ENCODE data around the gene CD47.

Gene CD47

GRCh38 chr3:108090701-108091497, at the start of gene CD47:
CD47 (minus strand) TSS chr3:108091031; CDS start chr3:108090908, 123 bp downstream.
- DNase-seq (ENCODE audit: low spot score) = peak; percentile 88

DNA sequence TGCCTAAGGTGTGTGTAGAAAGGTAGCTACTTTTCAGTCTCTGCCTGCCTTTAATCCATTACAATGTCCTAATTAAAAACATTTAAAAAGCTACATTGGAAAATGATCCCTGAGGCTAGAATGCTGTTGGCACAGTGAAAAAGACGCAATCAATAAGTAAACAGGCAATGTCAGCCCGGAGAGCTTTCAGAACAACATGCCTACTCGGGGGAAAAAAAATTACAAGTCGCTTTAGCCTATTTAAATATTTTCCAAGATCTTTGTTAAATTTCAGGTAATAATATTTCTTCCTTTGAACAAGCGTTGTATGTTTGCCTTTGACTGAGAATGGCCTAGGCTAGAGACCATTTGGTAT, 46.6 kb upstream of the CD47 start:
- DNase-seq (ENCODE audit: low spot score) = no peak

DNA sequence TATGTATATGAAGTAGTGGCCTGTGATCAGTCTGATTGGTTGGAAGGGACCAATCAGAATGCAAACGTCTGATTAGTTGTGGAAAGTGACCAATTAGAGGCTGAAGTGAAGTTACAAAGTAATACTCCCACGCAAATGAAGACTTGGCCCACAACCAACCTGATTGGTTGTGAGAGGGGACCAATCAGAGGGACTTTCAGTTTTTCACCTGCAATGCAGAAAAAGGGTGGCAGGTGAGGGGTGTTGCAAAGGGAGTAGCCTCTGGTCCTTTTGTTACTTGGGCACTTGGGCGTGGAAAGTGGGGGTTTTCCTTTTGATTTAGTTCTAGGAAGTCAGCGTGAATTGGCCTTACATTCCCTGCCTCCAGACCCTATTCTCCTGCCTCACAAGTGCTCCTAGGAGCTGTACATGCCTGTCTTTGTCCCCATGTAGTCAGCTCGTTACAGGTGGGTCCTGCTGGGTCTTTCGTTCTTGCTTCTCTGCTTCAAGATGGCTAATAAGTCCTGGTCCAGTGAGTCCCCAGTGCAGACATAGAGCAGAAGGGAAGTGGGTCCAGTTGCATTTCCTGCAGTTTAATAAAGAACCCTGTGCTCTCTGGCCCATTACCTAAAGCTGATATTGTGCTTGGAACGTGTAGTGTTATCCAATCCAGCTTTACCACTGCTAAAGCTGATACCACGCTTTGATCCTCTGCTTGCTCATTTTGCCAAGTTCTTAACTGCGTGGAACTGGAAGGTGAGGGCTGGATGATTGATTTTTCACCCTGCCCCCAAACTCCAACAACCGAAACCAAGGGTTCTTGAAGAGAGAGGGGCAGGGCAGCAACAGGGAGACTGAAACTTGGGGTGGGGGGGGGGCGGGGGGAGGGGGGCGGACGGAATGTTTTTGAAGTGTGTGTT, 46.0 kb upstream of the CD47 start:
- no peak for DNase-seq (ENCODE audit: low spot score)

DNA sequence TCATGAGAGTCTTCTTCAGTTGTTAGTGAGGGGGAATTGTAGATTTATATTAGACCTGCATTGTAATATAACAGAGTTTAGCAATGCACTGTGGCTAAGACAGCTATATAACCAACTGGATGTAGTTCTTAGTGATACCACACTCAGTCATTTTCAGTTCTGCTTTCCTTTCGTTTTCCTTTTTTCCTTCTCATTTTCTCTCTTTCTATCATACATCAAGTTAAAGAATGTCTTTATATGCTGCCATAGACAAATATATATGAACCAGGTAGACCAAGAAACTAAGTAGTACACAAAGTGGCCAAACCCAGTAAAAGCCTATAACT, 43.7 kb upstream of the CD47 start:
- DNase-seq (ENCODE audit: low spot score) = no peak

DNA sequence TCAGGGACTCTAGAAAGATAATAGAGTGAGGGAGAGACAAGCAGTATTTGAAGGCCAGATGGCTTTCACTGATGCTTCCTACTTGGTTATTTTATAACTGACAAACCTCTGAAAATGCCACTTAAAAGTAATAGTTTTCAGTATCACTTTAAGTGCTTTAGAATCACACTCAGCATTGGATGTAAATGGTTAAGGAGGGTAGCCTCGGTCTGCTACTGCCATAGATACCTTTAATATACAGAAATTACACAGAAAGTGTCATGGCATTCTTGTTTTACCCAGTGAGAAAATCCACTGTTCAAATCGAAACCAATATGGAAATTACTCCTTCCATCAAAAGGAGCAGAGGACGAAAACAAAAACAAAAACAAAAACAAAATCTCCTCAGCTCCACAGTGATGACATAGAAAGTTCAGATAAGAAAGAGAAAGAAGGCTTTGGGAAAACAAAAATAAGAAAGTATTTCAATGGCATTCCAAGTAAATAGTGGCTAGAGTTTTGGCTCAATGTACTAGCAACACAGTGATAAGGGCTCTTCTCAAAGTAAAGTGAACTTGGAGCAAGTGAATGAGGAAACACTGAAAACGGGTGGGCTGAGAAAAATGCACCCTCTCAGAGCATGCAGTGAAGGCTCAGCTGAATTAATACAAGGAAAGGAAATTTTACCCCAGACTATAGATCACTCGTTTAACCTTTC, 43.2 kb upstream of the CD47 start:
- DNase-seq (ENCODE audit: low spot score) = no peak

DNA sequence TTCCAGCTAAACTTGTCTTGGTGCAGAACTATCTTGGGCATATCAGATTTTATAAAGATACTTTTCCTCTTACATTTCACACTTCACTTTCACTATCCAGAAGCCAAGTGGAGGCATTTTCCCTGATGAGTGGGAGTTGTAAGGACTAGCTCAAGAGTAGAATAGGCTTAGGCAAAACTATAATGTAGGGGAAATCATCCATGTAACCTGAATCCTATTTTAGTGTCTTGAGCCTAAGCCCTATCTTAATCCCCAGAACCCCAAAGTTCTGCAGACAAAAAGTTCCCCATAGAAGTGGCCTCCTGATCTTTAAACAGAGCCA, 42.2 kb upstream of the CD47 start:
- DNase-seq (ENCODE audit: low spot score) = no peak

GRCh38 chr3:108131475-108132134, 40.8 kb upstream of the CD47 start:
- DNase-seq (ENCODE audit: low spot score) = no peak

GRCh38 chr3:108130701-108131474, 40.1 kb upstream of the CD47 start:
- DNase-seq (ENCODE audit: low spot score) = peak; percentile 90

DNA sequence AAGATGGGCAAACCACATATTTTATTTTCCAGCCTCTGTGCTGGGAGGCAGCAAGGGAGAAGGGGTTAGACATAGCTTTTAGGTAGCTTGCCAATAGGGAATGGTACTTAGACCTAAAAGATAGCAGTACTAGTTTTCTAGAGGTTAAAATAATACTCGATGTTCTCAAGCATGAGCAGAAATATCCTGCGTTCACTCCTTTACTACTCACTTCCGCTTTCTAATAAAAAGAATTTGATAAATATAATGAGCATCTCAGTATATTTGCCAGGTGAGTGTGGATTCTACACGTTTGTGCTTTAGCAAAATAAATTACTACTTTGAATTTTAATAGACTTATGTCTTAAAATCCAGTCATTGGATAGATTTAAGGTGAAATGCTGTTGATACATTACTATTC, 39.4 kb upstream of the CD47 start:
- no peak for DNase-seq (ENCODE audit: low spot score)

DNA sequence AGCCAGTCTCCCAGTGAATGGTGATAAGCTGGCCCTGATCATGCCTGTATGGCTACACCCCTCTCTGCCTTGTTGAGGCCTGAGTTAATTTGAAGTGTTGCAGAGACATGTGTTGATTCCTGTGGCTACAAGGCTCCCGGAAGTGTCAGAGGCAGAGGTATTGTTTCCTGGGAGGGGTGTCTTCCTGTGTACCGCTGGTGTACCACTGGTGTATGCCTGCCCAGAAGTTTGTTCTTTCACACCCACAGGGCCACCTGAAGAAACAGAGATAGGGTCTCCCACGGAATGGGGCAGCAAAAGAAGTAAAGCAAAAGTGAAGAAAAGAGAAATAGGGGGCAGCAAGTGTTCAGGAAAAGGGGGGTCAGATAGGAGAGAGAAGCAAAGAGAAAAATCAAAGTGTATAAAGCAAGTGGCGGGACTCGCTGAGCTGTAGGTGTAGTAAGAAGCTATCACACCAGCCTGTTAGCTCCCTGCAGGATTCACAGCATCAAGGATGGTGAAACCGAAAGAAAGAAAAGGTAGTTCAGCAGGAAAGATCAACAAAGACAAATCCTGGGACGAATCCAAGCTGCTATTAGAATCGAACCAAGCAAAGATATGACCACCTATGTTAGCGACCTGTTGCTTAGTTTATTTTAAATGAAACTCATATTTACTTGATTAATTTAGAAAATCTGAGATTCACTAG, 36.6 kb upstream of the CD47 start:
- no peak for DNase-seq (ENCODE audit: low spot score)

DNA sequence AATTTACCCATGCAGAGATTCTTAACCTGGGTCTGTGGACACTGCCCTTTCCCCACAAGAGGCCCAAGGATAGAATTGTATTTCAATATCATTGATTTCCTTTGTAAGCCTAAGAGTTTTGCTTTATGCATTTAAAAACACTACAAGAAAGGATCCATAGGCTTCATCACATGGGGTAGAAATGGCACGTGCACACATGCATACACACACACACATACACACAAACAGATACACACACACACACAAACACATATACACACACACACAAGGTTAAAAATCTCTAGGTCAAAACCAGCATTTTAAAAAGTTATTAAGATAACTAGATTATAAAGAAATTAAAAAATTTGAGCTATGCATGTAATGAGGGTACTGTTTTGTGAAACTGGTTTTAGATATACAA, 35.5 kb upstream of the CD47 start:
- DNase-seq (ENCODE audit: low spot score) = no peak

GRCh38 chr3:108125550-108126071, 34.8 kb upstream of the CD47 start:
- DNase-seq (ENCODE audit: low spot score) = no peak

DNA sequence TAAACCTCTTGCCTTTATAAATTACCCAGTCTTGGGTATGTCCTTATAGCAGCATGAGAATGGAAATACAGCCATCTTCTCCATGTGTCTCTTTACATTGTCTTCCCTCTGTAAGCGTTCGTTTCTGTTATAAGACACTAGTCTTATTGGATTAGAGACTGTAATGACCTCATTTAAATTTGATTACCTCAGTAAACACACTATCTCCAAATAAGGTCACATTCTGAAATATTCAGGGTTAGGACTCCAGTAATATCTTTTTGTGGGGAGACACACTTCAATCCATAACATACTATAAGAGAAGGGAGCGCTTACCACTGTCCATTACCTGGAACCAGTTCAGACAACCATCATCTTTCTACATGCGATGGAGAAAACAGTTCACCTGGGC, 34.3 kb upstream of the CD47 start:
- DNase-seq (ENCODE audit: low spot score) = no peak

GRCh38 chr3:108124337-108125152, 33.7 kb upstream of the CD47 start:
- DNase-seq (ENCODE audit: low spot score) = no peak

- DNase-seq (ENCODE audit: low spot score) = no peak
These were observed 32.5 kb upstream of the CD47 start for GRCh38 chr3:108123326-108123725.

GRCh38 chr3:108122276-108122675, 31.4 kb upstream of the CD47 start:
- no peak for DNase-seq (ENCODE audit: low spot score)

DNA sequence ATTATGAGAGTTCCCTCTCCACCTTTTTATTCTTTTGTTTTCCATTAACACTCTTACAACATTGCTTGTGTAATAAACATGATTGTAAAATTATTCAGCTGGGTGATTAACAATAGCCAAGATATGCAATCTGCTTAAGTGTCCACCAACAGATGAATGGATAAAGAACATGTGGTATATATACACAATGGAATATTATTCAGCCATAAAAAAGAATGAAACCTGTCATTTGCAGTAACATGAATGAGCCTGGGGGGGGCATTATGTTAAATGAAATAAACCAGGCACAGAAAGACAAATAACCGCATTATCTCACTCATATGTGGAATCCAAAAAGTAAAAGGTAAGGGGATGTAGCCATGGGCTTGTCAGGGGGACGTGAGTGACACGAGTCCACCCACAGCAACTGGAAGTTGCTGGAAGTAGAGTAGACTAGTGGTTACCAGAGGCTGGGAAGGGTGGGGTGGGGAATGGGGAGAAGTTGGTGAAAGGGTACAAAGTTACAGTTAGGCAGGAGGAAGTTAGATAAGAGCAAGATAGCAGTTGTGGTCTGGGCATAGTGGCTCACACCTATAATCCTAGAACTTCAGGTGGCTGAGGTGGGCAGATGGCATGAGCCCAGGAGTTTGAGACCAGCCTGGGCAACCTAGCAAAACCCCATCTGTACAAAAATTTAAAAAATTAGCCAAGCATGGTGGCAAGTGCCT, 28.7 kb upstream of the CD47 start:
- no peak for DNase-seq (ENCODE audit: low spot score)

- DNase-seq (ENCODE audit: low spot score) = no peak
These were observed 27.4 kb upstream of the CD47 start for GRCh38 chr3:108118038-108118768.

Measured in kidney capillary endothelial cell (primary cell).